HG02763 (cell line): ENCODE measurements around the gene TRIM62.
A peak's percentile ranks its signal among the peaks of the same experiment; 100 is the strongest.

Source experiments
- ATAC-seq: cut with Tn5 transposase; IDR thresholded peaks from one replicate; pipeline ENCODE4 v1.9.1; 2021; ENCODE audit warnings: mild to moderate bottlenecking, moderate library complexity; ENCODE audit not compliant: unreplicated experiment

TRIM62 gene

DNA sequence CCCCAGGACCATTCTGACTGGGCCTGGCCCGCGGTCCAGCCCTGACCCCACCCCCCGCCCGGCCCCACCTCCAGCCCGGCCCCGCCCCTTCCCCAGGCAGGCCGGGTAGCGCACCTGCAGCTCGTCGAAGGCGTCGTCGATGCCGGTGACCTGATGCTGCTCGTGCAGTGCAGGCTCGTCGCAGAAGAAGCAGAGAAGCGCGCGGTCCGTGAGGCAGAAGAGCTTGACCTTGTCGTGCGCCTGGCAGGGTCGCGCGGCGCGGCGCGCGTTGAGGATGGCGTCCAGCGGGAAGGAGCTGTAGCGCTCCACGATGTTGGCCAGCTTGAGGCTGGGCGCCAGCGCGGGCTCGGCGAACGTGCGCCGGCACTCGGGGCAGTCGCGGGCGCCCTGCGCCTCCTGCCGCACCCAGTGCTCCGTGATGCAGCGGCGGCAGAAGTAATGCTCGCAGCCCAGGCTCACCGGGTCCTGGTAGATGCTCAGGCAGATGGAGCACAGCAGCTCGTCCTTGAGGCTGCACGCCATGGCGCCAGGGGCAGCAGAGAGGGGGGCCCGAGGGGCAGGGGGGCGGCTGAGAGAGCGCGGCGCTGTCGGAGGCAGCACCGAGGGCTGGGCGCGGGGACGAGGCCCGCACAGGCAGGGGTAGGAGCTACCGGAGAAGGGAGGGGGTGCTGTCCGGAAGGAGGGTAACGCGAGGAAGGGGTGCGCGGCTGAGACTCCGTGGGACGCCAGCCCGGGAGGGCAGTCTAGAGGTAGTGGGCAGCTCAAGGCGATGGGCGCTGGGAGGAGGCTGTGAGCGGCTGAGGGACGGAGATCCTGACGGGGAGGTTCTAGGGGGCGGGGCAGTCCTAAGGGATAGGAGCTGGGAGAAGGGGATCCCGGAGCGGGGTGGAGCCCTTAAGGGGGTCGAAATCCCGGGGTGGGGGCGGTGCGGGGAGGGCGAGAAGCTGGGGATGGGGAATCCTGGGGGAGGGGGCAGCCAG is 642 bp downstream of the TRIM62 start:
- ATAC-seq, result peak; percentile 80

- no peak for ATAC-seq
Observed at GRCh38 chr1:33180226-33180910, 1.5 kb downstream of the TRIM62 start.

GRCh38 chr1:33178836-33179439 is 2.9 kb downstream of the TRIM62 start:
- no peak for ATAC-seq

- ATAC-seq, result no peak
Observed at GRCh38 chr1:33177996-33178540, 3.8 kb downstream of the TRIM62 start.

DNA sequence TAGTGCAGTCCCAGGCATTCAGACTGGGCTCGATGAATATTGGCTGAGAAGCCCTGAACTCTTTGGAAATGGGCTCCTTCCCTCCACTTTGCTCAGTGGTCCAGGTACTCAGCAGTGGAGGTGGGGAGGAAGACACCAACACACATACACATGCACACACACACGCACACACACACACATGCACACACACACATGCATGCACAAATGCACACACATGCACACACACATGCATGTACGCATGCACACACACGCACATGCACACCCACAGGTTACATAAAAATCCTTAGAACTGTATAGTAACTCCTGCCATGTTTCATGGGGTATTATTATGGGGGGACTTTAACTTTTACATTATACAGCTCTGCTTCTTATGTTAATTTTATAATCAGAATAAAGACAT is 5.0 kb downstream of the TRIM62 start:
- no peak for ATAC-seq

- no peak for ATAC-seq
Observed at GRCh38 chr1:33176362-33176850, 5.4 kb downstream of the TRIM62 start.

GRCh38 chr1:33175865-33176264 is 6.0 kb downstream of the TRIM62 start:
- no peak for ATAC-seq

DNA sequence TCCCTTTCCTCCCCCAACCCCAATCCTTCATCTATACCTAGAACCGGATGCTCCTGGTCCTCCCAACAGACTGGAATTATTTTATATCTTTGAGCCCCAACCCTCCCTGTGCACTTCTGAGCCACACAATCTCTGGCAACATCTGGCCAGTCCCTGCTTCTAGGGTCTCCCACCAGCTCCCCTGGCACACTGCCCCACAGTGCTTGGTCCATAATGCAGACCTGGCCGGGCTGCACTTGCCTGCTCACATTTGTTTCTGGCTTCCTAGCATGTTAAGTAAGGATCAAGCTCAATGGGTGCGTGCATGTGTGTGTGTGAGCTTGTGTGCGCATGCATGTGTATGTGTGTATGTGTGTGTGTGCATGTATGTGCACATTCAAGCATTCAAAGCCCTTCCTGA is 8.8 kb downstream of the TRIM62 start:
- ATAC-seq, result no peak

DNA sequence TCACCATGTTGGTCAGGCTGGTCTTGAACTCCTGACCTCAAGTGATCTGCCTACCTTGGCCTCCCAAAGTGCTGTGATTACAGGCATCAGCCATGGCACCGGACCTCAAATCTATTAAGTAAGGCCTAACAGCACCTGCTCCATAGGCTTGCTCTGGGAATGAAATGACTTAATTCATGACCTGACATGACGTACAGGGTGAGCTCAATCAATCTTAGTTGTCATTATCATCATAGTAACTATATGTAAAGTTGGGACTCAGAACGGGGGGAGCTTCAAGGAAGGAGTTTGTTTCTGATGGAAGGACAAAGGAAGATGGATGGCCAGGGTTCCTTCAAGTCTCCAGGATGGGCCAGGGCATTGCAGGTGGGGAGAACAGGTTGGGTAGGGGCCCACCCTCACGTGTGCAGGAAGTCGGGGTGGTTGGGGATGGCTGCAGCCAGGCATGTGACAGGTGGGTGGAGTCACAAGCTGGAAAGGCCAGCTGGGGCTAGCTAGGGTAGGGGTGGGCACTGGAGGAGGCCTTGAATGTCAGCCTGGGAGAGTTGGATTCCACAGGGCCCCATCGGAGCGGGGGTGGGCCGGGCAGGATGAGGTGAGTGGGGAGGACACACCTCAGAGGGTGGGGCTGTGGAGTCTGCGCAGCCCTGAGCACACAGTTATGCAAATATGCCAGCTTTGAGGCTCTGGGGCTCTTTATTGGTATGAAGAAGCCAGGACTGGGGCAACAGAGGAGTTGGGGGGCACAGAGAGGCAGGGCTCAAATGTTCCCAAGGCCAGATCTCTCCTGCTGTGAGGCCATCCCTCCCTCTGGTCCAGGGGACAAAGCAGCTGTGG is 9.6 kb downstream of the TRIM62 start:
- ATAC-seq, result no peak

DNA sequence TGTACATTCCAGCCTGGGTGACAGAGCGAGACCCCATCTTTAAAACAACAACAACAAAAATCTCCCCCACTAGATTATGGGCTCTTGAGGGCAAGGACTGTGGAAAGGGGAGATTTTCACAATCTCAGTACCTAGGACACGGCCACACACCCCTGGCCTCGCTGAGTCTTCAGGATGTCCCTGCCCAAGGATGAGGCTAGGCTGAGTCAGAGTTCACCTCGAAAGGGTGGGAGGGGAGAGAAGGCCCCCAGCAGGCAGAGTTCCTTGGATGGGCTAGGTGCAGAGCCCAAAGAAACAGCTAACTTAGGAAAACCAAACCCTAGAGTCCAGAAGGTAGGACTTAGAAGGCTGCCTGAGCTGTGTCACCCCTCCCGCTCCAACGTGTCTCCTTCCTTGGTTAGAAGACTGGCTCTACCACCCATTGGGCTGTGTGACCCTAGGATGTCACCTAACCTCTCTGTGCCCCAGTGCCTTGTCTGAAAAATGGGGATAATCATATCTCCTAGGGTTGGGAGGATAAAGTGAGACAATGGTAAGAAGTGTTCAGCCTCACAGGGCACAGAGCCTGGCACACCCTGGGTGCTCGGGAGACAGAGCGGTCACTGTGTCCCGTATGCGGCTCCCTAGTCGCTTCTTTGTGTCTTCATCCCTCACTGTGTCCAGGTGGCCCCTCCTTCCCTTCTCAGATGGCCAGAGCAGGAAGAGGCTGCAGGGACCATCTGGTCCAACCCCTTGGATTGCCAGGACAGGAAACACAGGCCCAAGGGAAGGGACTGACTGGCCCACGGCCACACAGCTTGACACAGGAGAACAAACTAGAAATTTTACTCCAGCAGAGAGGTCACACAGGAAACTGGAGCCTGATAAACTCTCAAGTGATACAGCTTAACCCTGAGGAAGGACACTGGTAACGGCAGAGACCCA is 11.2 kb downstream of the TRIM62 start:
- no peak for ATAC-seq

GRCh38 chr1:33169290-33170055 is 12.4 kb downstream of the TRIM62 start:
- no peak for ATAC-seq

DNA sequence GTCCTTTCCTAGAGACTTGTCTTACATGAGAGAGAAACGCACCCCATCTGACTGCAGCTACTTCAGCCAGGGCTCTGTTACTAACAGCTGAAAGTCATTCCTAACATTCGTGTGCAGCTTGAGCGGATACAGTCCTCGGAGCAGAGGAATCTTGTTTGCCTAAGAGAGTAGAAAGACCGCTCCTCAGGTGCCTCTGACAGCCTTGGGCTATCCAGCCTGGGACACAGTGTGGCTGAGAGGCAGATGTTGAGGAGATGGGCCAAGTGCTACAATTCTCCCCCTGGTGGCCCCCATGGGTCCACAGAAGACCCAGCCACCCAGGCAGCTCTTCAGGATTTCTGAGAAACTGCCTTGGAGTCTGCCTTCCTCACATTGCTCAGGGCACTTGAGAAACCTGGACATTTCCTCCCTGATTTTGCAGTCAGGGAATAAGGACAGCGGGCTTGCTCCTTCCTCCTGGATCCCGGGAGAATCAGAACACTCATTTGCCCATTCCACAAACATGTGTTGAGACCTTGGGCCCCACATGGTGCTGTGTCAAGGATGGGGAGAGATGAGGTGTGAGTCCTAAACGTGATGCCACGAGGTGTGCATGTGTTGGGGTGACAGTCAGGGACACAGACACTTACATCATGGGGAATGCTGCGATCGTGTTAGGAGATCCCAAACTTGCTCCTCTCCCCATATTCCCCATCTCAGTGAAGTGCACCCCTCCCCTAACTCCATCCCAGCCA is 13.1 kb downstream of the TRIM62 start:
- ATAC-seq, result no peak

- no peak for ATAC-seq
Observed at GRCh38 chr1:33167650-33168447, 14.0 kb downstream of the TRIM62 start.

DNA sequence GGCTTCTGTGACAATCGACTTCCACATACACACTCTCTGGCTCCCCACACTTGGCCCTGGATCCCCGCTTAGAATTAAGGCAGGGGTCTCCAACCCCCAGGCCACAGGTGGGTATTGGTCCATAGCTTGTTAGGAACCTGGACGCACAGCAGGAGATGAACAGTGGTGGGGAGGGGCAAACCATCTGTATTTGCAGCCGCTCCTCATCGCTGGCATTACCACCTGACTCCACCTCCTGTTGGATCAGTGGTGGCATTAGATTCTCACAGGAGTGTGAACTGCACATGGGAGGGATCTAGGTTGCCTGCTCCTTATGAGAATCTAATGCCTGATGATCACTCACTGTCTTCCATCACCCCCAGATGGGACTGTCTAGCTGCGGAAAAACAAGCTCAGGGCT is 16.0 kb downstream of the TRIM62 start:
- no peak for ATAC-seq

- ATAC-seq, result no peak
Observed at GRCh38 chr1:33165209-33165608, 16.6 kb downstream of the TRIM62 start.

GRCh38 chr1:33163621-33164519 is 18.0 kb downstream of the TRIM62 start:
- ATAC-seq, result no peak
